Neural progenitor cell (in vitro differentiated cells): Measurements from ENCODE around the gene SRSF4. TPM values are rescaled to one million over a fixed set of nuclear protein-coding genes. Genes with fewer than 3 reads are reported as not detected.

Experiments used
- DNase-seq: peaks from one replicate; pipeline ENCODE4 v3.0.0-alpha.2; 2016; ENCODE audit warnings: low spot score
- H2AFZ ChIP-seq: fragments of 200-600 bp; sonication (generic); replicated peaks from 2 replicates; pipeline ENCODE4 v1.6.1; 2016; ENCODE audit warnings: antibody characterized with exemption
- H3F3A ChIP-seq: fragments of 200-600 bp; sonication (generic); 2 replicates; pipeline ENCODE4 v1.6.1; 2016; ENCODE audit warnings: antibody characterized with exemption, low read depth
- H3K27ac ChIP-seq: fragments of 200-600 bp; sonication (generic); 2 replicates; pipeline ENCODE4 v1.5.1; 2016; ENCODE audit warnings: mild to moderate bottlenecking
- H3K27me3 ChIP-seq: fragments of 200-600 bp; sonication (generic); 2 replicates; pipeline ENCODE4 v1.6.1; 2016; ENCODE audit warnings: mild to moderate bottlenecking, moderate library complexity
- H3K36me3 ChIP-seq: fragments of 200-600 bp; sonication (generic); 2 replicates; pipeline ENCODE4 v1.5.1; 2016
- H3K4me1 ChIP-seq: fragments of 200-600 bp; sonication (generic); 2 replicates; pipeline ENCODE4 v1.6.1; 2016; ENCODE audit warnings: mixed run types
- H3K4me2 ChIP-seq: fragments of 200-600 bp; sonication (generic); 2 replicates; pipeline ENCODE4 v1.6.1; 2016
- H3K4me3 ChIP-seq: fragments of 200-600 bp; sonication (generic); 2 replicates; pipeline ENCODE4 v1.5.1; 2016
- H3K79me2 ChIP-seq: fragments of 200-600 bp; sonication (generic); 2 replicates; pipeline ENCODE4 v1.6.1; 2016; ENCODE audit warnings: low read depth
- H3K9ac ChIP-seq: fragments of 200-600 bp; sonication (generic); 2 replicates; pipeline ENCODE4 v1.6.1; 2016
- H3K9me3 ChIP-seq: fragments of 200-600 bp; sonication (generic); 2 replicates; pipeline ENCODE4 v1.5.1; 2016; ENCODE audit warnings: low read depth
- H4K20me1 ChIP-seq: fragments of 200-600 bp; sonication (generic); 2 replicates; pipeline ENCODE4 v1.6.1; 2016; ENCODE audit warnings: low read depth
- H3K27ac Mint-ChIP-seq: 3 replicates; pipeline ENCODE4 v1.8.0; 2021; ENCODE audit warnings: mixed read lengths
- H3K27me3 Mint-ChIP-seq: 2 replicates; pipeline ENCODE4 v1.8.0; 2022; ENCODE audit warnings: low read depth, mild to moderate bottlenecking, inconsistent platforms, moderate library complexity, mixed read lengths; ENCODE audit not compliant: insufficient read depth
- H3K36me3 Mint-ChIP-seq: 3 replicates; pipeline ENCODE4 v1.8.0; 2021; ENCODE audit warnings: mixed read lengths
- H3K4me1 Mint-ChIP-seq: 3 replicates; pipeline ENCODE4 v1.8.0; 2021; ENCODE audit warnings: mixed read lengths
- H3K4me3 Mint-ChIP-seq: 3 replicates; pipeline ENCODE4 v1.8.0; 2021; ENCODE audit warnings: mild to moderate bottlenecking, moderate library complexity, mixed read lengths
- H3K9me3 Mint-ChIP-seq: 3 replicates; pipeline ENCODE4 v1.8.0; 2020; ENCODE audit warnings: mixed read lengths
- EZH2 ChIP-seq: fragments of 200-600 bp; sonication (generic); IDR thresholded peaks from 2 replicates; pipeline ENCODE4 v1.6.1; 2017; ENCODE audit warnings: antibody characterized with exemption, mild to moderate bottlenecking, moderate library complexity
- EZH2phosphoT487 ChIP-seq: fragments of 200-600 bp; sonication (generic); IDR thresholded peaks from 2 replicates; pipeline ENCODE4 v1.6.1; 2017; ENCODE audit warnings: antibody characterized with exemption
- total RNA-seq: library from RNA; depleted of rRNA; stranded (reverse); fragments of >200 nt; gene quantifications from 2 replicates; pipeline ENCODE4 v1.2.3, GENCODE V29; 2015; ENCODE audit warnings: low replicate concordance
- TF ChIP-seq, protein P1 (sequence below): fragments of 200-600 bp; sonication (generic); IDR thresholded peaks from 2 replicates; pipeline ENCODE4 v1.5.1; 2017; ENCODE audit warnings: antibody characterized with exemption, mild to moderate bottlenecking

Gene SRSF4
- total RNA-seq, 1 donor from 2014 or later: 73.2 TPM

DNA sequence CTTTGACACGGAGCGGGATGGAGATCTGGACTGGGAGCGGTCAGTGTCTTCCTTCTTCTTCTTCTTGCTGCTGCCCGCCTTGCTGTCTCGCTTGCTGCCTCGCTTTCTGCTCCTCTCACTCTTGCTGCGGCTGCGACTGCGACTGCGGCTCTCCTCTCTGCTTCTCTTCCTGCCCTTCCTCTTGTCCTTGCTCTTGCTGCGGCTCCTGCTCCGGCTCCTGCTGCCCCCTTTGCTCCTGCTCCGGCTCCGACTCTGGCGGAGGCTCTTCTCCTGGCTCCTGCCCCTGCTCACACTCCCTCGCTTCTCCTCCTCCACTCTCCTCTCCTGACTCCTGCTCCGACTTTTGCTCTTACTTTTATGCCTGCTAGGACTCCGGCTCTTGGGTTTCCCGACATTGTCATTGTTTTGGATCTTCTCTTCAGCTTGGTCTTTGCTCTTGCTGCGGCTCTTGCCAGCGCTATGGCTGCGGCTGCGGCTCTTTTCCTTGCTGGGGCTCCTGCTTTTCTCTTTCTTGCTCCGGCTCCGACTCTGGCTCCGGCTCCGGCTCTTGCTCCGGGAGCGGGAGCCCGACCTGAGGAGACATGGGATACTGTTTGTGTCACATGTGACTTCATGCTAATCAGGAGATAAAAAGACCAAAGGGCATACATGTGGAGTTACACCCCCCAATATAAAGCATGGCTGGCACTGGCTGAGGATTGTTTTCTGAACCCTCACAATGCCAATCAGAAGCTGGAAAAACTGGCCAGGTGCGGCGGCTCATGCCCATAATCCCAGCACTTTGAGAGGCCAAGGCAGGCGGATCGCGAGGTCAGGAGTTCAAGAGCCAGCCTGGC is 32.8 kb downstream of the SRSF4 start:
- H3K79me2 ChIP-seq: peaks cover 3% of the 10 kb centered on the region
- no peaks in the 10 kb centered on the region for H3K9me3 ChIP-seq
- H3K36me3 Mint-ChIP-seq: peaks cover 66% of the 10 kb centered on the region
- H3F3A ChIP-seq: peaks cover 11% of the 10 kb centered on the region
- H2AFZ ChIP-seq: no peak overlapping the region
- H3K4me3 ChIP-seq: no peak overlapping the region
- H3K9me3 Mint-ChIP-seq: no peaks in the 10 kb centered on the region
- H4K20me1 ChIP-seq: peaks cover 15% of the 10 kb centered on the region
- no peak overlapping the region for H3K9ac ChIP-seq
- TF ChIP-seq, protein P1, sequence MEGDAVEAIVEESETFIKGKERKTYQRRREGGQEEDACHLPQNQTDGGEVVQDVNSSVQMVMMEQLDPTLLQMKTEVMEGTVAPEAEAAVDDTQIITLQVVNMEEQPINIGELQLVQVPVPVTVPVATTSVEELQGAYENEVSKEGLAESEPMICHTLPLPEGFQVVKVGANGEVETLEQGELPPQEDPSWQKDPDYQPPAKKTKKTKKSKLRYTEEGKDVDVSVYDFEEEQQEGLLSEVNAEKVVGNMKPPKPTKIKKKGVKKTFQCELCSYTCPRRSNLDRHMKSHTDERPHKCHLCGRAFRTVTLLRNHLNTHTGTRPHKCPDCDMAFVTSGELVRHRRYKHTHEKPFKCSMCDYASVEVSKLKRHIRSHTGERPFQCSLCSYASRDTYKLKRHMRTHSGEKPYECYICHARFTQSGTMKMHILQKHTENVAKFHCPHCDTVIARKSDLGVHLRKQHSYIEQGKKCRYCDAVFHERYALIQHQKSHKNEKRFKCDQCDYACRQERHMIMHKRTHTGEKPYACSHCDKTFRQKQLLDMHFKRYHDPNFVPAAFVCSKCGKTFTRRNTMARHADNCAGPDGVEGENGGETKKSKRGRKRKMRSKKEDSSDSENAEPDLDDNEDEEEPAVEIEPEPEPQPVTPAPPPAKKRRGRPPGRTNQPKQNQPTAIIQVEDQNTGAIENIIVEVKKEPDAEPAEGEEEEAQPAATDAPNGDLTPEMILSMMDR: no peak
- TF ChIP-seq EZH2phosphoT487: no peak
- no peak for TF ChIP-seq EZH2
- H3K27me3 ChIP-seq: no peaks in the 10 kb centered on the region
- no peak overlapping the region for H3K4me3 Mint-ChIP-seq
- no peak overlapping the region for H3K27ac Mint-ChIP-seq
- H3K27me3 Mint-ChIP-seq: peaks cover 5% of the 10 kb centered on the region
- H3K36me3 ChIP-seq: peaks cover 21% of the 10 kb centered on the region
- no peak overlapping the region for H3K4me2 ChIP-seq
- no peak for DNase-seq
- no peaks in the 10 kb centered on the region for H3K4me1 ChIP-seq
- no peak overlapping the region for H3K27ac ChIP-seq
- H3K4me1 Mint-ChIP-seq: no peaks in the 10 kb centered on the region

- Mint-ChIP-seq H3K36me3 (peaks cover 57% of the 10 kb centered on the region), H3K27me3 (peaks cover 7% of the 10 kb centered on the region), H3K4me3 (no peak overlapping the region), H3K9me3 (no peaks in the 10 kb centered on the region), H3K4me1 (no peaks in the 10 kb centered on the region), H3K27ac (no peak overlapping the region)
- H3K9me3 ChIP-seq: no peaks in the 10 kb centered on the region
- peaks cover 6% of the 10 kb centered on the region for H4K20me1 ChIP-seq
- no peak for TF ChIP-seq EZH2phosphoT487
- TF ChIP-seq, protein P1: no peak
- H3K4me3 ChIP-seq: no peak overlapping the region
- H3K27me3 ChIP-seq: no peaks in the 10 kb centered on the region
- no peak overlapping the region for H3K4me2 ChIP-seq
- no peaks in the 10 kb centered on the region for H3K79me2 ChIP-seq
- no peak for DNase-seq
- H2AFZ ChIP-seq: no peak overlapping the region
- H3K27ac ChIP-seq: no peak overlapping the region
- peaks cover 5% of the 10 kb centered on the region for H3K36me3 ChIP-seq
- H3F3A ChIP-seq: peaks cover 7% of the 10 kb centered on the region
- no peaks in the 10 kb centered on the region for H3K4me1 ChIP-seq
- no peak overlapping the region for H3K9ac ChIP-seq
Observed at GRCh38 chr1:29145739-29146437, 35.8 kb downstream of the SRSF4 start.

GRCh38 chr1:29144178-29144577 is 37.5 kb downstream of the SRSF4 start:
- no peaks in the 10 kb centered on the region for H4K20me1 ChIP-seq
- no peak overlapping the region for H3K27ac ChIP-seq
- no peaks in the 10 kb centered on the region for H3K79me2 ChIP-seq
- Mint-ChIP-seq H3K27me3 (peaks cover 7% of the 10 kb centered on the region), H3K27ac (no peak overlapping the region), H3K9me3 (no peaks in the 10 kb centered on the region), H3K4me1 (no peaks in the 10 kb centered on the region), H3K36me3 (peaks cover 44% of the 10 kb centered on the region), H3K4me3 (no peak overlapping the region)
- no peaks in the 10 kb centered on the region for H3K9me3 ChIP-seq
- TF ChIP-seq, protein P1: no peak
- no peak overlapping the region for H2AFZ ChIP-seq
- no peak overlapping the region for H3K4me3 ChIP-seq
- no peaks in the 10 kb centered on the region for H3K36me3 ChIP-seq
- H3K4me2 ChIP-seq: no peak overlapping the region
- no peak overlapping the region for H3K9ac ChIP-seq
- H3F3A ChIP-seq: peaks cover 7% of the 10 kb centered on the region
- no peaks in the 10 kb centered on the region for H3K4me1 ChIP-seq
- no peaks in the 10 kb centered on the region for H3K27me3 ChIP-seq
- no peak for DNase-seq
